HG02840 (cell line): ENCODE results near the gene PAX5.
"Not testable (repeated sequence)": the region's sequence is repeated elsewhere in the genome, so short reads cannot be mapped to it uniquely, and the experiment has no call there.

Experiments
- ATAC-seq: cut with Tn5 transposase; IDR thresholded peaks from one replicate; pipeline ENCODE4 v1.9.1; 2021; ENCODE audit warnings: mild to moderate bottlenecking, moderate library complexity, moderate number of reproducible peaks; ENCODE audit not compliant: unreplicated experiment, low FRiP score

PAX5 gene

DNA sequence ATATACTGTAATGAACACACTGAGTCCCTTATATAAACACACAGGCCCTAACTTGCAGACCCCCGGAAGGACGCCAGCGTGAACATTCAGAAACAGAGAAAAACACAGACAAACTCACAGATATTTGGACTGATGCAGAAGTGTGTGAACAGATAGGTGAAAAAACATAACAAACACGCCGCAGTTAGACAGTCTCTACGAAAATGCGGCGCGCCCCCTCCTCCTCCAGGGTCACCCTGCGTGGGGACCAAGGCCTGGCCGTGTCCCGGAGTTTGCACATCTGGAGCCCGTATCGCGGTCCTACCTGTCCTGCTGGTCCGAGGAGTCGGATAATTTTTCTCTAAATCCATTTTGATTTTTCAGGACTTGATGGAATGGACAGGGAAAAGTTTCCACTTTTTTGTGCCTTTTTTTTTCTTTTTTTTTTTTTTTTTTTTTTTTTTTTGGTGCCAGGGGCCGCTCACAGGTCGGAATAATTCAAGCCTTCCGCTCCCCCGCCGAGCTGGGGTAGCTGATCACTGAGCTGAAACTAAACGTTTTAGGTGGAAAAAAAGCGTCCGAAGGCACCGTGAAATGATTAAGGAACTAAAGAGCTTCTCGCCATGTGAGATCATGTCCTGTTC, at the start of gene PAX5:
TSS of gene PAX5 (minus strand) at position 587 of the 623 bp plus-strand sequence. CDS start at position 350, 237 bp downstream.
- ATAC-seq, result no peak

DNA sequence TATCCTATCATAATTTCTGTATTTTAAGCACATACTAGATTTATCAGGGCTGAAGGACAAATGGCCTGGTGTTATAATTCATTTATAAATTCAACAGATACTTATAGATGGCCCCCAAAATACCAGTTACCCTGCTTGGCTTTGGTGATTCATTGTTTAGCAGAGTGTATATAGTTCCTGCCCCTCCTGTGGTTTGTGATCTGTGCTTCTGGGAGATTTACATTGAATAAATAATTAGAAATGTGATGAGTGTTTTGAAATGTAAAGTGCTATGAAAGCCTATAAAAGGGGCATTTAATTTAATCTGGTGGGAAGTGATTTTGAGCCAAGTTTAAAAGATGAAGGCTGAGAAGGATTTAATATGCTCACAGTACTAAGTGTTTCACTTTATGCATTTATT, 49.6 kb upstream of the PAX5 start:
- ATAC-seq, result no peak

DNA sequence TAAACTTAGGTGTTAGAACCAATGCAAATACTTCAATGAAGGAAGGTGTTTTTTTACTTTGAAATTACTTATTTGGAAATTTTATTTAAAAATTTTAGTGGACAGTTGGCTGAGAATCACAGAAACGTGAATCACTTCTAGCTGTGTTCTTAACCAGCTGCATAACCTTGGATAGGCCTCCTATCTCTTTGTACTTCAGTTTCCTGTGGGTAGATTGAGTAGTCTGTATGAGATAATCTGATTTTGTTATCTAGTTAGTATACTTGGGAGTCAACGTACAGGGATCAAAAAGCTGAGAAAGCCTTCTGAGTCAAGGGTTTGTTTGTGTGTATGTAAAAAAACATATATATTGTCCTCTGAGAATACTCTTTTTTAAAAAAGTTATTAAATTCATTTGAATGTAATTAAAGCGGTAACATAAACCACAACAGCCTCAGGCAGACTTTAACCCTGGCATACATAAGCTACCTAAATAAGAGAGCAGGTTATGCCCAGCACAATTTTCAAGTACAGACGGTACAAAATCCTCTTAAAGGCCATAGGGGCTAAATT, 48.2 kb upstream of the PAX5 start:
- no peak for ATAC-seq

DNA sequence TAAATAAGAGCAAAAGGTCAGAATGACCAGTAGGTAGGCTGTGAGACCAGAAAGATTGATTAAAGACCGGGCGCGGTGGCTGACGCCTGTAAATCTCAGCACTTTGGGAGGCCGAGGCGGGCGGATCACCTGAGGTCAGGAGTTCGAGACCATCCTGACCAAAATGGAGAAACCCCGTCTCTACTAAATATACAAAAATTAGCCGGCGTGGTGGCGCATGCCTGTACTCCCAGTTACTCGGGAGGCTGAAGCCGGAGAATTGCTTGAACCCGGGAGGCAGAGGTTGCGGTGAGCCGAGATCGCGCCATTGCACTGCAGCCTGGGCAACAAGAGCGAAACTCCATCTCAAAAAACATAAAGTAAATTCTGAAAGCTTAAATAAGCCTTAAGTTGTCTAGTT, 47.4 kb upstream of the PAX5 start:
- ATAC-seq, result not testable (repeated sequence)

DNA sequence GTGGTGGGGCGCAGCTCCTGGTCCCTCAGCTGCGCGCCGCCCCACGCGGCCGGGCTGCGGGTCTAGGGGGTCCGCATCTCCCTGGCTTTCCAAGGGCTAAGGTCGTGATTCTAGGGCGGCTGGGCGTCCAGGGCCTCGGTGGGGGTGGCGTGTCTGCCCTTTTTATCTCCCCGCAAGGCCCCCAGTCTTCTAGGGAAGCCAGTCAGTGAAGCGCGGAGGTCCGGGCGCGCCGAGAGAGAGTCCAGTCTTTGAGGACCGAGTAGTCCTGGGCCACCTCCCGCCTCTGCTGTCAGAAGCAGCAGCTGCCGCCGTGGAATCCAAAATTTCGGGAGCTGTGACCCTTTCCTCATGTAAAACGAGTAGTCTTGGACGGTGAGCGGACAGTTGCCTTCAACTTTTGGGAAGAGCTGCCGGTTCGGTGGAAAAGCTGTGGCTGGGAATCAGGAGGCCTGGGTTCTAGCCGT, 46.1 kb upstream of the PAX5 start:
- peak; percentile 17 for ATAC-seq

DNA sequence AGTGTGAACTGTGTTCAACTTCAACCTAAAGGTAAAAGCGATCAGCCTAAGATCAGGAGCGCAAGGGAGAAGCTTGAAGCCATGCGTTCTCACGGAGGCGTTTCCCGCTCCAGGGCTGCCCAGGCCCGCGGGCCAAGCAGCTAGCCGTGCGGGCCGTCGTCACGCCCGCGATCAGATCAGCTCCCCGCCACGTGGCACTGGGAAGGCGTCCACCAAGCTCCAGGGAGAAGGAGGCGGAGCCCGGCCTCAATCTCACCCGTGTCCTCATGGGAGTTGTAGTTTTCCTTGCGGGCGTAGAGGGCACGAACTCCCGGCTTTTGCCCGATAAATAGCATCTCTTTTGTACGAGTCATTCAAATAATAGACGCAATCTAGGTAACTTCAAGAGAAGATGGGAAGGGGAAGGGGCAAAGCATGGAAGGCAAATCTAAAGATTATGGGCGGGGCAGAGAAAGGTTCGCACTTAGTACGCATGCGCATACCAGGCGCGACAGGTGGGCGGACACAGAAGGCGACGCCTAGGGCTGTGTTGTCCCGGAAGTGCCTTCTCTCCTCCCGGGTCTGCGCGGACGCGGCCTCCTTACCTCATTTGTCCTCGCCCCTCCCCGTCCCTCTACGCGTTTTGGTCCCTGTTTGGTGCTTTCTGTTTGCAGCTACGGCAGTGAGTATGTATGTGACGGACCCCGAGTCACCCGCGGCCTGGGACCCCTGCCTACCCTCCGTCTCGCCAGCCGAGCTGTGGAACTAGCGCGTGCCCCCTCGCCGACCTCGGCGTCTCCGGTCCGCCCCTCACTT, 45.5 kb upstream of the PAX5 start:
- ATAC-seq, result peak; percentile 89

DNA sequence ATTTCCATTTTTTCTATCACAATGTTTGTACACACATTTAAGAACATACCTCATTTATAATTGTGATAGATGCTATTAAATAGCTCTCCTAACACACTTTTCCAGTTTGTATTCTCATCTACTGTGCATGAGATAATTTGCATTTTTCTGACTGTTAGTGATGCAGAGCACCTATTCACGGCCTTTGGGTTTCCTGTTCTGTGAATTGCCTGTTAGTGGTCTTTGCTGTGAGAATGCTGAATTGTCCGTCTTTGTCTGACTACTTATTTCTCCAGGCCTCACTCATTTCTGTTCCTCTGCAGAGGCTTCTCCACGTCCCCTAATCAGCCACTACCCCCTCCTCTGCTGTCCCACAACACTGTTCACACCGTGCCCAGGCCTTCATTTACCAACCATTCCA, 40.7 kb upstream of the PAX5 start:
- not testable (repeated sequence) for ATAC-seq

DNA sequence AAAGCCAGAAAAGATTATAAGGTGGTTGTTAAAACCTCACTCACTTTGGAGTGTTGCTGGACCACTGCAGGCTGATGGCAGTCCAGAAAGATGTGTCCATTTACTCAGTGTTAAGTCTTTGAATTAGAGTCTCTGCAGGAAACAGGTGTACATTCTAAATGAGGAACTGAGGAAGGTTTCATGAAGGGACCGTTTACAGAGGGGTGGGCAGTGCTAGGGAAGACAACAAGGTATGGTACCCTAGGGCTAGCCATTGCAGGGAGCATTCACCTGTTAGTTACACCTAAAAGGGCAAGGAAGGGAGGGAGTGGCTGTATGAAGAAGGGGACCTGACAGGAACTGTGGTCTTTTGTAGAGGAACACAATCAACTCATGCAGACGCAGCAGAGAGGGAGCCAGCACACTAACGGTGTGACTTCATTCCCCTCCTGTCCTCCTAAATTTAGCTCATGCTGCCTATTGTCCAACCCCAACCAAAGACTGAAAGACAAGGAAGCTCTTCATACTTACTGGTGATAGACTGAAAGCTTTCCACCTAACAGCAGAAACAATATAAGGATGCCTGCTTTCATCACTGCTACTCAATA, 32.2 kb upstream of the PAX5 start:
- no peak for ATAC-seq

DNA sequence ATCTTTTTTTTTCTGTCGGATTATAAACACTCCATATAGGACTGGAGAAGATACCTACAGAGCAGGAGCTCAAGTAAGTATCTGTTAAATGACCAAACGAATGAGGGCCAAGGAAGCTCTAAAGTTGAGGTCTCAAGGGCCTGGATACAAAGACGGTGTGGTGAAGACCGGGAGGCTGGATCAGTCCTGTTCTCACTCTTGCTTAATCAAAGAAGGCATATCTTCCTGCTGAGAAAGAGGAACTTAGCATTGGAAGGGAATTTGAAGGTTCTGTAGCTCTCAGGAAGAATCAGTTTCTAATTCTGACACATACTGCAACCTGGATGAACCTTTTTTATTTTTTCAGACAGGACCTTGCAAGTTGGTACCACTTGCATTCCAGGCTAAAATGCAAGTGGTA, 28.3 kb upstream of the PAX5 start:
- ATAC-seq, result no peak

DNA sequence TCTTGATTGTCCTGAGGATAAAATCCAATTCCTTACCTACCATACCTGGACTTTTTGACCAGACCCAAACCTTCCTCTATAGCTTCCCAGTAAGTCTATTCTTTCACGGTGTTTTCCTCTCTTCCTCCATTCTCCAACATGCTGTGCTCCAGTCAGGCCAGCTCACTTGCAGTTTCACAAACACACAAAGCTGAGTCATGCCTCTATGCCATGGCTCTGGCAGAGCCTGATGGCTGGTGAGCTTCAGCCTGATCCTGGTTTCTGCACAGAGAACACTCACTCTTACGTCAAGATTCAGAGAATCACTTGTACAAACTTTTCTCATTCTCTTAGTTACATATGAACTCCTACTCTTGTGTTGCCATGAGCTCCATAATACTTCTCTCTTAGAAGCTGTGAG, 27.7 kb upstream of the PAX5 start:
- no peak for ATAC-seq

DNA sequence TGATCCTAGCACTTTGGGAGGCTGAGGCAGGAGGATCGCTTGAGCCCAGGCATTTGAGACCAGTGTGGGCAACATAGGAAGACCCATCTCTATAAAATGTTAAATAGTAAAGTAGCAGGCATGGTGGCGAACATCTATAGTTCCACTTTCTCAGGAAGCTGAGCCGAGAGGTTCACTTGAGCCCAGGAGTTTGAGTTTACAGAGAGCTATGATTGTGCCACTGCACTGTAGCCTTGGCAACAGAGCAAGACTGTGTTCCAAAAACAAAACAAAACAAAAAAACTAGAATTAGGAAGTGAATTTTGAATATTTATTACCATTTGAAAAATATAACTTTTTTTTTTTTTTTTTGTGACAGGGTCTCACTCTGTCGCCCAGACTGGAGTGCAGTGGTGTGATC, 26.8 kb upstream of the PAX5 start:
- ATAC-seq, result no peak

DNA sequence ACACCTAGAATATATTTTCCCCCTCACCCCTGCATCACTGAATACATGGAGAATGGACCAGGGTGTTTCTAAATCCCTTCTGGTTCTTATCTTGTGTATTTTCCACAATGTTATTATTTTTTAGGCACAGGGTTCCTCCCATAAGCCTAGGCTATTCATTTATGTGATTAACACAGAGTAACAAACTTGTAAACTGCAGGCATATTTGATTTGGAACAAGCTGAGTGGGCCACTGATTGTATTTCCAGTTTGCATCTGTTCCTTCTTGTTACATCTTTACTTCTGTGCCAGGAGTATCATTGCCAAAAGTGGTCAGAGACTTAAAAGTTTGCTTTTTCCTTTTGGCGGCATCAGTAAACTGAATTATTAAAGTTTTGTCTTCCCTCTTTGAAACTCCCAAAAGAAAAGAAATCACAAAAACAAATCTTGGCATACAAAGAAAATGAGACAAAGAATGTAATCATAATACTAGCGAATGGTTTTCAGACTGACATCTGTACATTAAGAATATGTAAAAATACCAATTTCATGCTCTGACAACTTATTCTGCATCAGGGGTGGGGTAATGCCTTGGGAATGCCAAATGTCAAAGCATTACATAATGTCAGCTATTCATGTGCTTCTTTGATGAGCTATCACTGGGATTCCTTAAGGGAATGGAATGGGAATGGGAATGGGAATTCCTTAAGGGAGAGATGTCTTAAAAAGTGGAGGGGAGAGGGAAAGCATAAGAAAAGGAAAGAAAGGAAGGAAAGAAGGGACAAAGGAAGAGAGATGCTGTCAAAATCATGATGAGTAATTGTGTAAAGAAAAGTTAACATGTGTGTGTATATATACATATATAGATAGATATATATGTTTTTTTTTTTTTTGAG, 22.2 kb upstream of the PAX5 start:
- ATAC-seq, result no peak

DNA sequence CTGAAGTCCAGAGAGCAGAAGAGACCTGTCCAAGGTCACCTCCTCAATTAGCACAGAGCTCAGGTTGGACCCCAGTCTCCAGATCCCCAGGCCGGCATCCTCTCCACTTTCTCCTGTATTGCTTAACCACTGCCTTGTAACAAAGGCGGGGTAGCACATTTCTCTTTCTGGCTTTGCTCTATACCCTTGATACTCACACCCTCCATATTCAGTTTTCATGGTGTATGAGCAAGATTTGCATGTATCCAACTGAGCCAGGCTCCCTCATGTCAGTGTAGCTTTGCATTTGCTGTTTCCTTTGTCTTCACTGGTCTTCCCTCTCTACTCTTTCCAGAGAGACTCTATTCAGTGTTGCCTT, 20.3 kb upstream of the PAX5 start:
- not testable (repeated sequence) for ATAC-seq

DNA sequence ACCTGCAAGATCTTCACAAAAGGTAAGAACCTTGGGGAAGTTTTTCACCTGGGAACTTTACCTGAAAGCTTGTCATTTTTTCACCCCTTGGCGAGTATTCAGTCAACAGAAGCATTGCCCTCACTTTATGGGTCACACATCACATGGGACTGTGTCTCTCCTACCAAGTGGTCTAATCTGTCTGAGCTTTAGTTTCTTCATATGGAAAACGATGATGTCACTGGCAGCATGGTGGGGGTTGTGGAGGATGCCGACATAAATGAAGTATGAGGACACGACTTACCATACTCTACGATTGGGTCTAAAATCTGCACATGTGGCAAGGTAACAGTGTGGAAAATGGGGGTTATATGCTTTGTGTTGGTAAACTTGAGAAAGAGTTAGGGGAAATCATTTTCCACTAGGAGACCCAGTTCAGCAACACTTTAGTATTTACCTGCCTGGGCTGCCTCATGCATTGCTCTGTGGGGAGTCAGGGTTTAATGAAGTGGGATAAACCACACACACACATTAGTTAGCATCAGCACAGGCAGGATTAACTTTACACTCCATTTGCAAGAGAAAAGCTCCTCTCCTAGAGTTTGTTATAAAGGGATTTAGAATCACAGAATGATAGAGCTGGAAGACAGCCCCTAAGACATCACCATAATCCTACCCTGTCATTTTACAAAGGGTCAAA, 19.8 kb upstream of the PAX5 start:
- ATAC-seq, result no peak

DNA sequence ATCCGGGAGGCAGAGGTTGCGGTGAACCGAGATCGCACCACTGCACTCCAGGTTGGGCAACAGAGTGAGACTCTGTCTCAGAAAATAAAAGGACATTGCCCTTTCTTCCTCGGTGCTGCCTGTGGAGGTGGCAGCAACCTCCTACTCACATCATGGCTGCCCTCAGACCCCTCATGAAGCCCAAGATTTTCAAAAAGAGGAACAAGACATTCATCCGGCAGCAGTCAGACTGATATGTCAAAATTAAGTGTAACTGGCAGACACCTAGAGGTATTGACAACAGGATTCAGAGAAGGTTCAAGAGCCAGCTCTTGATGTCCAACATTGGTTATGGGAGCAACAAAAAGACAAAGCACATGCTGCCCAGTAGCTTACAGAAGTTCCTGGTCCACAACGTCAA, 12.6 kb upstream of the PAX5 start:
- no peak for ATAC-seq

DNA sequence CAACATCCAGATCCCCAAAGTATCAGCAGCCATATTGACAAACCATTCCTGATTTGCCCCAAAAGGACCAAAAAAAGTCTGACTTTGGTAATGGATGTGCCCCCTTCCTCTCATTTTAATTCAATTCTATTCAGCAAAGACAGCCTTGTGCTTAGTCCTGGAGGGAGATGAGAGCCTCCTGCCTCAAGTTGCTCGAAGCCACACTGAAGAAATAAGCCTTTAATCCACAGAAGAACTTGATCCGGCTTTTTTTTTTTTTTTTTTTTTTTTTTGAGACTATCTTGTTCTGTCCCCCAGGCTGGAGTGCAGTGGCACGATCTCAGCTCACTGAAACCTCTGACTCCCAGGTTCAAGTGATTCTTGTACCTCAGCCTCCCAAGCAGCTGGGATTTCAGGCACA, 8.4 kb upstream of the PAX5 start:
- ATAC-seq, result no peak

DNA sequence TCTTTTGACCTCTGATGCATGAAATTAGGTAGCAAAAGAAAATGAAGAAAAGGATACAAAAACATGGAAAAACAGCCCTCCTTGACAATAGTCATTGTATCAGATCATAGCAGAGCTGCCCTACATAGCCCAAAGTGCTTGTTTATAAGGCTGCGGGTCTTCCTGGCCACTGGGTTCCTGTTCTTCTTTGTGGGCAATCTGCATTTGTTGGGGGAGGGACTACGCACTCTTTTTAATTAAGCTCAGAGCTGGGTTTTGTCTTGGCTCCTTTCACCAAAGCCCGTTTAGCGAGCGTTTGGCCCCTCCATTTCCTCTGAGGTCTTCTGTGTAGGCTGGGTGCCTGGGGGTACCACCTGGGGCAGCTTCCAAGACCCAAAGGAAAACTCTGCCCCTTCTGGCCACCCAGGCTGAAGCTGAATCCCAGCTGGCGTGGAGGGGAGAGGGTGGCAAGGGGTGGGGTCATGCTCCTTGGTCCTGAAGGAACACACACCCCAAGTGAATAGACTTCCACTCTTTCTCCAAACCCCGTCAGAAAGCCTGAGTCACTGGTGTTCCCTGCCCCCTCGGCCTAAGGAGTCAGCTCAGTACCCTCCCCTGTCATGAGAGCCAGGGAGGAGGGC, 6.5 kb upstream of the PAX5 start:
- no peak for ATAC-seq

DNA sequence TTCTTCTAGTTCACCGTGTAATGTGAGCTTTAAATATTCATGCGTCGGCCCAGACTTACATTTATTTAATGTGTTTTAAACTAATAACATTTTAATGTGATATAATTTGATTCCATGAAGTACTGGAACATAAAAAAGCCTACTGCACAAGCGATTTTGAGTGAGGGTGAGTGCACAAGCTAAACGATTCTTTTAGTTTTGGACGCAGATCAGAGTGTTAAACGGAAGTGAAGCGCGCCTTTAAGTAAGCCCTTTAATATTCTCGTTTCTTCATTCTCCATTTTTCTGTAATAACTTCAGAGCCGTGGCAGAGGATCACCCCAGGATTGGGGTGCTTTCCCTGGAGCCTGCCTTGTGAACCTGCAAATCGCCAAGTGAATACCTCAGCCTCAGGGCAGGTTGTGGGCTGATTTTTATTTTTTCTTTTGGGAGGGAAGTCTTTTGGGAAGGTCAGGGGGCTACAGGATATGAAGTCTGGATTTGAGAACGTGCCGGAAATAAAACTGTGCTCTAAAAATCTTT, 4.9 kb upstream of the PAX5 start:
- no peak for ATAC-seq

DNA sequence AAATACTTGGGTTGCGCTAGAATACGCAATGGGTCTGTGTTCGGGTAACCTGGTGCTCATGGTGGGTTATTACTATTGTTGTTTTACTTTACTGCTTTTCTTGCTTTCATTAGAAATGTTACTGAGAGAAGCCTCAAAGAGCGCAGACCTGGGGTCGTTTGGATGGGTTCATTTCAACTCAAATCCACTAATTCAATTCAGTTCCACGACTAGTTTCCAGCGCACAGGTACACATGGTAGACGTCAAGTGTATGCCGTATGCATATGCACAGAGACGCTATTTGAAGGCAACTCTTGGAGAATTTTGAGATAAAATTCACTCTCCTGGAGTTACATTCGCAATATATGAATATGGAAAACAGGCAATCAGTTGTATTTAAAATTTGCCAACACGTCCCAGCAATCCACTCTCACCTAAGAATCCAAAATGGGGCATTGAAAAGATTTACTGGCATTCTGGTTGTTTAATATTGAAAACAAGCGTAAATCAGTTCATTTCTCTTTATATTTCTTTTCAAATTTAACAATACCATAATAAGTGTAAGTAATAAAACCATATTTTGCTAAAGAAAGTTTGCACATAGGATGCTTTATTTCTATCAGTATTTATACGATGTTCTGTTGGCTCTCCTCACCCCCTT, 4.4 kb upstream of the PAX5 start:
- no peak for ATAC-seq
